HL-60 (cell line): ENCODE data around the gene TLE3.

Experiments used
- POLR2AphosphoS5 ChIP-seq: IDR thresholded peaks from 2 replicates; pipeline ENCODE4 v1.6.1; 2012; ENCODE audit warnings: low read depth
- REST ChIP-seq: IDR thresholded peaks from 2 replicates; pipeline ENCODE4 v1.6.1; 2012; ENCODE audit warnings: low read depth; ENCODE audit not compliant: insufficient replicate concordance
- TF ChIP-seq, protein P1 (sequence below): IDR thresholded peaks from one replicate; pipeline ENCODE4 v1.5.1; 2011; ENCODE audit warnings: low read length, control low read depth, inconsistent platforms; ENCODE audit not compliant: insufficient read depth

DNA sequence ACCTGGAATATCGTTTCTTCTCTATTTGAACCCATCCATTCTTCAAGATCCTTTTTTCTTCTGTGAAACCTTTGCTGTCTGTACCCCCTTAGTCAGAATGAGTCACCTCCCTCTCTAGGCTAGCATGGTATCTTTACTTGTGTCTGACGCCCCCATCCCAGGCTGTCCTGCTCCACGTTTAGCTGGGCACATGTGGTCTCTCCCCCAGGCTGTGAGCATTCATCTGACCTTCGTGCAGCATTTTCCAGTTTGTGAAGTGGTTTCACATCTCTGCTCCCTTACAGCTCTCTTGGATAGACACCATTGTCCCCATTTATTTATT is 14.3 kb upstream of the TLE3 start:
- TF ChIP-seq, protein P1, sequence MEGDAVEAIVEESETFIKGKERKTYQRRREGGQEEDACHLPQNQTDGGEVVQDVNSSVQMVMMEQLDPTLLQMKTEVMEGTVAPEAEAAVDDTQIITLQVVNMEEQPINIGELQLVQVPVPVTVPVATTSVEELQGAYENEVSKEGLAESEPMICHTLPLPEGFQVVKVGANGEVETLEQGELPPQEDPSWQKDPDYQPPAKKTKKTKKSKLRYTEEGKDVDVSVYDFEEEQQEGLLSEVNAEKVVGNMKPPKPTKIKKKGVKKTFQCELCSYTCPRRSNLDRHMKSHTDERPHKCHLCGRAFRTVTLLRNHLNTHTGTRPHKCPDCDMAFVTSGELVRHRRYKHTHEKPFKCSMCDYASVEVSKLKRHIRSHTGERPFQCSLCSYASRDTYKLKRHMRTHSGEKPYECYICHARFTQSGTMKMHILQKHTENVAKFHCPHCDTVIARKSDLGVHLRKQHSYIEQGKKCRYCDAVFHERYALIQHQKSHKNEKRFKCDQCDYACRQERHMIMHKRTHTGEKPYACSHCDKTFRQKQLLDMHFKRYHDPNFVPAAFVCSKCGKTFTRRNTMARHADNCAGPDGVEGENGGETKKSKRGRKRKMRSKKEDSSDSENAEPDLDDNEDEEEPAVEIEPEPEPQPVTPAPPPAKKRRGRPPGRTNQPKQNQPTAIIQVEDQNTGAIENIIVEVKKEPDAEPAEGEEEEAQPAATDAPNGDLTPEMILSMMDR = no peak
- TF ChIP-seq POLR2AphosphoS5 = no peak
- no peak for TF ChIP-seq REST
